NB4 (cell line): ENCODE data around the gene ZDHHC6.
"Not testable (repeated sequence)": the region's sequence is repeated elsewhere in the genome, so short reads cannot be mapped to it uniquely, and the experiment has no call there.

Experiments used
- DNase-seq: peaks from one replicate; pipeline ENCODE4 v3.0.0; 2010; ENCODE audit warnings: low read depth
- H3K4me3 ChIP-seq: one replicate; pipeline ENCODE4 v1.5.1; 2011; ENCODE audit warnings: mild to moderate bottlenecking, low read depth, low read length, moderate library complexity
- CTCF ChIP-seq: IDR thresholded peaks from one replicate; pipeline ENCODE4 v1.5.1; 2012; ENCODE audit warnings: low read depth, low read length
- MAX ChIP-seq: IDR thresholded peaks from 2 replicates; pipeline ENCODE4 v1.6.1; 2011; ENCODE audit warnings: low read depth, low read length
- MYC ChIP-seq: IDR thresholded peaks from 2 replicates; pipeline ENCODE4 v1.6.1; 2011; ENCODE audit warnings: low read depth, low read length
- POLR2A ChIP-seq: IDR thresholded peaks from 2 replicates; pipeline ENCODE4 v1.6.1; 2011; ENCODE audit warnings: mild to moderate bottlenecking; ENCODE audit not compliant: insufficient read length; ENCODE audit errors: extremely low read depth

The ZDHHC6 gene

DNA sequence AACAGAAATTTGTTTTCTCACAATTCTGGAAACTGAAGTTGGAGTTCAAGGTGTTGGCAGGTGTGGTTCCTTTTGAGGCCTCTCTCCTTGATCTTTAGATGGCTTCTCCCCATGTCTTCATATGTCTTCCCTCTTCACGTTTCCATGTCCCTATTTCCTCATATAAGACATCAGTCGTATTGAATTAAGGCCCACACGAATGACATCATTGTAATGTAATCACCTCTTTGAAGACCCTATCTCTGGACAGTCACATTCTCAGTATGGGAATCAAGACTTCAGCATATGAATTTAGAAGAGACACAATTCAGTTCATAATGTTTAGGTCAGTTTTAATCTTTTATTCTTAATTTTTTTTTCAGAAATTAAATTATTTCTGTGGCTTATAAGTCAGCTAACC lies 20.1 kb upstream of the ZDHHC6 start:
- no peak for DNase-seq
- TF ChIP-seq MYC (no peak), POLR2A (no peak), MAX (no peak), CTCF (no peak)
- H3K4me3 ChIP-seq, result no peak overlapping the region

DNA sequence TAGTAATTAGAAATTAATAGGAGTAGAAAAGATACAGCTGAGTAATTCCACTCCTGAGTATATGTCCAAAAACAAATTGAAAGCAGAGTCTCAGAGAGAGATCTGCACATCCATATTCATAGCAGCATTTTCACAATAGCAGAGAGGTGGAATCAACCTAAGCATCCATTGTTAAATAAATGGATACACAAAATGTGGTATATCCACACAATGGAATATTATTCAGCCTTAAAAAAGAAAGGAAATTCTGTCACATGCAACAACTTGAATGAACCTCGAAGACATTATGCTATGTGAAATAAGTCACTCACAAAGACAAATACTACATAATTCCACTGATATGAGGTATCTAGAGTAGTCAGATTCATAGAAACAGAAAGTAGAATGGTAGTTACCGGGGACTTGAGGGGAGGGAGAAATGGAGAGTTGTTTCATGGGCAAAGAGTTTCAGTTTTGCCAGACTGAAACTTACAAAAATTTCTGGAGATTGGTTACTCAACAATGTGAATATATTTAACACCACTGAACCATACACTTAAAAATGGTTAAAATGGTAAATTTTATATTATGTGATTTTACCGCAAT lies 18.7 kb upstream of the ZDHHC6 start:
- no peak for DNase-seq
- TF ChIP-seq MYC (no peak), POLR2A (no peak), MAX (no peak), CTCF (no peak)
- no peak overlapping the region for H3K4me3 ChIP-seq

DNA sequence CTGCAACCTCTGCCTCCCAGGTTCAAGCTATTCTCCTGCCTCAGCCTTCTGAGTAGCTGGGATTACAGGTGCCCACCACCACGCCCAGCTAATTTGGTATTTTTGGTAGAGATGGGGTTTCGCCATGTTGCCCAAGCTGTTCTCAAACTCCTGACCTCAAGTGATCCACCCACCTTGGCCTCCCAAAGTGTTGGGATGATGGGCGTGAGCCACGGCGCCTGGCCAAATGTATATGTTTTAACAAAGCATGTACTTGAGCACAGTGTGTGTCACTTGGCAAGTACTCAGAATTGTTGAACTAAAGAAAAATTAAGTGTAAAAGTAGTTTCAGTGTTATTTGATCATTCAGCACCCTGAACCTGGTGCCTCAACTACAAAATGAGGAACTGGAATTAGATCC lies 17.4 kb upstream of the ZDHHC6 start:
- H3K4me3 ChIP-seq, DNase-seq: not testable (repeated sequence)

GRCh38 chr10:112461029-112461887 lies 14.5 kb upstream of the ZDHHC6 start:
- peak; percentile 57 for DNase-seq
- no peak for TF ChIP-seq MAX
- no peak for TF ChIP-seq MYC
- no peak for TF ChIP-seq CTCF
- TF ChIP-seq POLR2A, result no peak
- no peak overlapping the region for H3K4me3 ChIP-seq

DNA sequence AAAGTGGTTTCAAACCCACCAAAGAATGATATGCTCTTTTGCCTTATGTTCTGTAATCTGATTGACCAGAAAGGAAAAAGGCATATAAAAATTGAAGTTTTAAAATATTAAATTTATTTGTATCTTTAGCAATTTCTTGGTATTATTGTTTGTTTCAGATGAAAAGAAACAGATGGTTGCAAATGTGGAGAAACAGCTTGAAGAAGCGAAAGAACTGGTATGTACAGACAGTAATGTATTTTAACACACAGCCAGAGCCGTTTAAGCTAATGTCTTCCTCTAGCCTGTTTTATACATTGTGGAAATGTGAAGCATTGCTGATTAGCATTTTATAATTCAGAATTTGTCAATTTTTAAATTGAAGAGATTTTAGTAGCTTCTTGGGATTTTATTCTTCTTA lies 13.7 kb upstream of the ZDHHC6 start:
- TF ChIP-seq CTCF (no peak), MYC (no peak), POLR2A (no peak), MAX (no peak)
- no peak overlapping the region for H3K4me3 ChIP-seq
- DNase-seq, result no peak

GRCh38 chr10:112456533-112456932 lies 9.8 kb upstream of the ZDHHC6 start:
- TF ChIP-seq CTCF (peak; percentile 8), MYC (no peak)
- no peak overlapping the region for H3K4me3 ChIP-seq
- DNase-seq, result peak; percentile 34
